GM15510 (cell line): ENCODE results near the gene LAMA5.

ENCODE experiments used
- POLR2A ChIP-seq: IDR thresholded peaks from 3 replicates; pipeline ENCODE4 v1.6.1; 2011; ENCODE audit warnings: borderline replicate concordance; ENCODE audit not compliant: insufficient read length; ENCODE audit errors: extremely low read depth

LAMA5 gene

GRCh38 chr20:62367136-62367632, at the start of gene LAMA5:
Gene LAMA5 (minus strand): TSS chr20:62367312. CDS start chr20:62367245, 67 bp downstream.
- peak; percentile 45 for TF ChIP-seq POLR2A

- no peak for TF ChIP-seq POLR2A
These were observed 48.4 kb upstream of the LAMA5 start for GRCh38 chr20:62415354-62416111.

DNA sequence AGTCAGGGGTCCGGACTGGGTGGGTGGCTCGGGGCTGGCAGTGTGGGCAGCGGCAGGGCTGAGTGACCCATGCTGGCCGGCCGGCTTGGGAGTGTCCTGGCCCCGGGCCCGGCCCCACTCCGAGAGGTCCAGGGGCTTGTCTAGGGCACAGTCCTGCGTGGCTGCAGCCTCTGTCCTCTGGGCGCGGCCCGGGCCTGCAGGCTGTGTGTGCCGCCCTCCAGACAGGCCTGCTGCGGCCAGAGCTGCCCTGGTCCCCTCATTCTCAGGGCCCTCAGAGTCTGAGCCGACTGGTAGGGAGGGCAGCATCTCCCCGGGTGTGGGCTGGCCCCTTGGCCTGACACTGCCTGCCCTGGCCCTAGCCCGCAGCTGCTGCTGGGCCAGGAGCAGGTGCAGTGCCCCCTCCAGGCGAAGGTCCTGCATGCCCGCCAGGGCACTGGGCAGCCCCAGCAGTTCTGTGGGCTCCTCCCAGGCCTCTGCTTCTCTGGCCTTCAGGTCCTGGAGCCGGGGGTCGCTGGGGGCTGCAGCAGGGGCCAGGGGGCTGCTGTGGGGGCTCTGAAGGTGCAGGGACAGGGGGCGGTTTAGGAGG, 46.9 kb upstream of the LAMA5 start:
- no peak for TF ChIP-seq POLR2A

GRCh38 chr20:62413025-62413570, 46.0 kb upstream of the LAMA5 start:
- no peak for TF ChIP-seq POLR2A

DNA sequence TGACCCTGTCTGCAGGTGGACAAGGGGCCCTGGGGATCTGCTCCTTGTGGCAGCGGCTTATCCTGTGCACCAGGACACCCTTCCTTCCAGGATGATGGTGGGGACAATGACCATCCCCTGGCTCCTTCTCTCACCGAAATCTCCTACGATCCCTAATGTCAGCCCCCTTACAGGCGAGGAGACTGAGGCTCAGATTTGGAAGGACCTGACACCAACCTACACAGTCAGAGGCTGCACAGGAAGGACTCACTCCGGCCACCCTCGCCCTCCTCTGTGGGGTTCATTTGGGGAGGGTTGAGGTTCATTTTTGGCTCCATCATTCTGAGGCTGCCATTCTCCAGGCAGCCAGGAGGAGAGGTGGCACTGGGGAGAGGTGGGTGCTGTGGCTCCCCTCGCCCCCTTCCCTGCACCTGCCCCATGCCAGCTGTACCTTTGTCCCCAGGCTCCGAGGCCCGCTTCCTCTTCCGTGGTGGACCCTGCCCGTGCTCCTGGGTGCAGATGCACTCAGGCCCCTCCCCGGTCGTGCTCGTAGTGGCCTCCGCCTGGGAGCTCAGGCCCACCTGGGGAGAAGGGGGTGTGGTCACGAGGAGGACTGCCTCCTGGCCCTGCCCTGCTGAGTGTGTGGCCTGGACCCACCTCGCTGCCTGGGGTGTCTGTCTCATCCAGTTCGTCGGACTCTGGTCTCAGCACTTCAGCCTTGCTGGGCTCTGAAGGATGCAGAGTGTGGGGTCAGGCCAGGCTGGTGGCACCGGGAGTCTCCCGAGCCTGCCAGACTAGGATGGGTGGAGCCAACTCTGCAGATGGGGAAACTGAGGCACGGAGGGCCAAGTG, 45.3 kb upstream of the LAMA5 start:
- TF ChIP-seq POLR2A = no peak

- TF ChIP-seq POLR2A = no peak
These were observed 44.5 kb upstream of the LAMA5 start for GRCh38 chr20:62411479-62412193.

- TF ChIP-seq POLR2A = no peak
These were observed 43.8 kb upstream of the LAMA5 start for GRCh38 chr20:62410746-62411478.

GRCh38 chr20:62409931-62410745, 43.0 kb upstream of the LAMA5 start:
- no peak for TF ChIP-seq POLR2A

DNA sequence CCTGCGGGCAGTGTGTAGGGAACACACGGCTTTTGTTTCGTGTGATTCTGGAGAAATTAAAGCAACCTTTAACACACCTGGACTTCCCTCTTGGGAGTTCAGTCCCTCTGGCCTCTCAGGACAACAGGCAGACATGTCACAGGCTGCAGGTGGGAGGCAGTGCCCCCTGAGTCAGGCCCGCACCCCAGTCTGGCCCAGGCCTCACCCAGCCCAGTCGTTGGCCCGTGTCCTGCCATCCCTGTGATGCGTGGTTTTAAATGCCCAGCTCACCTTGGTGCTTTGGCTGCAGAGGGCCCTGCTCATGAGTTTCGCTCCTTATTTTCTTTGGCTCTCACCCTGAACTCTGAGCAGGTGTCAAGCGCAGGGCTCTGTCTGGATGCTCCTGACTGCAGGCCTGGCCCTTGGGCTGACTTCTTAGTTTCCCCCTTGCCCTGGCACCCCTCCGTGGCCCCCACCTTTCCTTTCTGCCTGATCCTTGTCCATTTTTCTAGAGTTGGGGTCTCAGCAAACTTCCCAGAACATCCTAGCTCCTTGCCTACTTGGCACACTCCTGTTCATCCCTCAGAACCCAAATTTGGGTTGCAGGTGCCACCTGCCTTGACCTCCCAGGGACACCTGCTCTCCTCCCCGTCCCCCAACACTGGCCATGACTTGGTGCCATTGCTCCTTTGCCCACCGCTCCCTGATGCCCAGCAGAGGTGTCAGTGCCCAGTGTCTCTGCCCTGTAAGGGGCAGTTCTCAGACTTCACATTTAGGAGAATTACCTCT, 42.2 kb upstream of the LAMA5 start:
- TF ChIP-seq POLR2A = no peak

GRCh38 chr20:62408640-62409039, 41.5 kb upstream of the LAMA5 start:
- TF ChIP-seq POLR2A = no peak

DNA sequence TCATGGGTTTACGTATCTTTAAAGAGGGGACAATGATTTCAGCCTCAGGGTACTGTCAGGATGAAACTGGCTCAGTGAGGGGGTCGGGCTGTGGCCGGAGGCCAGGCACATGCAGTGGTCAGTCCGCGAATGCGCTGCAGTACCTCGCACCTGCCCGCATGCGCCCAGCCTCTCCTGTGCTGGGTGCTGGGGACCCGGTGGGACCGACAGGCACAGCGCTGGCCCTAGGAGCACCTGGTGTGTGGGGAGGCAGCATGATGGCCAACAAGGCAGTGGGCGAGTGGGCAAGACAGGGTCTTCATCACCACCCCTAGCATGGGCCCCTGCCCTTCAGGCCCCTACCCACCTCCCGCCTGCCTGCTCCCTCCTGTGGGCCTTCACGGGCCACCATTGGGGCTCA, 40.9 kb upstream of the LAMA5 start:
- no peak for TF ChIP-seq POLR2A
